Measurements from ENCODE around the gene SLC1A4. TPM values are rescaled to one million over a fixed set of nuclear protein-coding genes. Genes with fewer than 3 reads are reported as not detected.
"Not testable (repeated sequence)": the region's sequence is repeated elsewhere in the genome, so short reads cannot be mapped to it uniquely, and the experiment has no call there.

SLC1A4 gene
- total and polyA plus RNA-seq, 7 donors = 0.60 to 13.4 (median 5.1) TPM

GRCh38 chr2:64957109-64957903 is 31.9 kb upstream of the SLC1A4 start:
- Histone ChIP-seq H3K9me3 (no peaks in the 10 kb centered on the region), H3K27ac (no peak overlapping the region), H3K4me3 (no peak overlapping the region), H3K4me1 (peaks cover 0 to 35% (median 20%) of the 10 kb centered on the region in 4 donors), H3K36me3 (no peaks in the 10 kb centered on the region), H3K27me3 (no peaks in the 10 kb centered on the region)
- intact Hi-C loops (cut with DNase I) = no loop called here
- WGBS, 2 donors = 90% methylated on average over 9 of the region's 9 CpGs
- TF ChIP-seq POLR2AphosphoS5 (IDR thresholded peaks at IDR 0.05) (no peak), EP300 (IDR thresholded peaks at IDR 0.05) (no peak), POLR2A (IDR thresholded peaks at IDR 0.05) (no peak)
- TF ChIP-seq, protein P1, sequence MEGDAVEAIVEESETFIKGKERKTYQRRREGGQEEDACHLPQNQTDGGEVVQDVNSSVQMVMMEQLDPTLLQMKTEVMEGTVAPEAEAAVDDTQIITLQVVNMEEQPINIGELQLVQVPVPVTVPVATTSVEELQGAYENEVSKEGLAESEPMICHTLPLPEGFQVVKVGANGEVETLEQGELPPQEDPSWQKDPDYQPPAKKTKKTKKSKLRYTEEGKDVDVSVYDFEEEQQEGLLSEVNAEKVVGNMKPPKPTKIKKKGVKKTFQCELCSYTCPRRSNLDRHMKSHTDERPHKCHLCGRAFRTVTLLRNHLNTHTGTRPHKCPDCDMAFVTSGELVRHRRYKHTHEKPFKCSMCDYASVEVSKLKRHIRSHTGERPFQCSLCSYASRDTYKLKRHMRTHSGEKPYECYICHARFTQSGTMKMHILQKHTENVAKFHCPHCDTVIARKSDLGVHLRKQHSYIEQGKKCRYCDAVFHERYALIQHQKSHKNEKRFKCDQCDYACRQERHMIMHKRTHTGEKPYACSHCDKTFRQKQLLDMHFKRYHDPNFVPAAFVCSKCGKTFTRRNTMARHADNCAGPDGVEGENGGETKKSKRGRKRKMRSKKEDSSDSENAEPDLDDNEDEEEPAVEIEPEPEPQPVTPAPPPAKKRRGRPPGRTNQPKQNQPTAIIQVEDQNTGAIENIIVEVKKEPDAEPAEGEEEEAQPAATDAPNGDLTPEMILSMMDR (IDR thresholded peaks at IDR 0.05) = no peak
- DNase-seq = no peak

GRCh38 chr2:64958556-64958955 is 30.6 kb upstream of the SLC1A4 start:
- no peaks in the 10 kb centered on the region for H3K27me3 ChIP-seq
- H3K27ac ChIP-seq = peak overlapping the region in 1 of 4 donors; percentile 12
- H3K36me3 ChIP-seq = no peaks in the 10 kb centered on the region
- H3K4me1 ChIP-seq = peaks cover 0 to 35% (median 20%) of the 10 kb centered on the region in 4 donors
- DNase-seq = no peak
- no peaks in the 10 kb centered on the region for H3K9me3 ChIP-seq
- intact Hi-C loops (cut with DNase I) = no loop called here
- no peak overlapping the region for H3K4me3 ChIP-seq
- no peak for TF ChIP-seq POLR2AphosphoS5 (IDR thresholded peaks at IDR 0.05)
- TF ChIP-seq, protein P1 (IDR thresholded peaks at IDR 0.05) = no peak
- 72 to 90% methylated on average over 9 of the region's 9 CpGs for WGBS, 2 donors

DNA sequence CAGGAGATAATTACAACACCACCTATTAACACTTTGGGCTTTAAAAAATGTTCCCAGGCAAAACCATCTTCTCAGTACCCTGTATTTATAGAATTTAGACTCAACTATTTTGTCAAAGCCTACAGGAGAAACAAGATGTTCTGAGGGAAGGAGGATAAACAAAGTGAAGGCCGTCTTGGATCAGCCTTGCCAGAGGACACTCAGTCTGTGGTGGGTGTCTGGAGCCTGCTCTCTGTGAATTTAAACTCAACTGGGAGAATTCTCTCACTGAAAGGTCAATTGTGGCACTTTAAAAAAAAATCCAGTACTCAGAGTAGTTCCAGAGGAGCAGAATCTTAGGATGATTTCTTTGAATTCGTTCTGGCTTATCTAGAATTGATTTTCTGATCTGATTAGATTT is 28.4 kb upstream of the SLC1A4 start:
- 55 to 77% methylated on average over 2 of the region's 2 CpGs for WGBS, 2 donors
- Histone ChIP-seq H3K27ac (peak overlapping the region in 2 of 4 donors; percentile 7 to 11), H3K4me1 (peaks cover 0 to 35% (median 20%) of the 10 kb centered on the region in 4 donors), H3K9me3 (no peaks in the 10 kb centered on the region), H3K27me3 (no peaks in the 10 kb centered on the region), H3K4me3 (no peak overlapping the region), H3K36me3 (no peaks in the 10 kb centered on the region)
- intact Hi-C loops (cut with DNase I) = no loop called here
- DNase-seq = no peak
- TF ChIP-seq EP300 (IDR thresholded peaks at IDR 0.05) (no peak), POLR2AphosphoS5 (IDR thresholded peaks at IDR 0.05) (no peak), POLR2A (IDR thresholded peaks at IDR 0.05) (no peak)
- TF ChIP-seq, protein P1 (IDR thresholded peaks at IDR 0.05) = no peak

GRCh38 chr2:64963138-64963537 is 26.1 kb upstream of the SLC1A4 start:
- peaks cover 0 to 33% (median 20%) of the 10 kb centered on the region in 4 donors for H3K4me1 ChIP-seq
- DNase-seq; H3K27ac ChIP-seq; H3K27me3 ChIP-seq; intact Hi-C loops (cut with DNase I); H3K36me3 ChIP-seq; H3K4me3 ChIP-seq; H3K9me3 ChIP-seq: not testable (repeated sequence)
- 23 to 68% methylated on average over 4 of the region's 4 CpGs for WGBS, 2 donors

GRCh38 chr2:64963719-64964118 is 25.5 kb upstream of the SLC1A4 start:
- TF ChIP-seq POLR2AphosphoS5 (IDR thresholded peaks at IDR 0.05) = no peak
- no peak for TF ChIP-seq POLR2A (IDR thresholded peaks at IDR 0.05)
- no peak for TF ChIP-seq EP300 (IDR thresholded peaks at IDR 0.05)
- TF ChIP-seq, protein P1 (IDR thresholded peaks at IDR 0.05) = no peak
- Histone ChIP-seq H3K9me3 (no peaks in the 10 kb centered on the region), H3K27ac (no peak overlapping the region), H3K36me3 (no peaks in the 10 kb centered on the region), H3K27me3 (no peaks in the 10 kb centered on the region), H3K4me1 (peaks cover 0 to 27% (median 14%) of the 10 kb centered on the region in 4 donors), H3K4me3 (no peak overlapping the region)
- no peak for DNase-seq
- WGBS, 2 donors = 95 to 98% methylated on average over 1 of the region's 1 CpG
- intact Hi-C loops (cut with DNase I) = no loop called here

Measured in sigmoid colon (tissue), 7 donors.